HAP-1 (cell line): Measurements from ENCODE around the gene NAA15.
"Not testable (repeated sequence)": the region's sequence is repeated elsewhere in the genome, so short reads cannot be mapped to it uniquely, and the experiment has no call there.

Experiments
- DNase-seq, 2 experiments: peaks; one replicate each; pipeline ENCODE4 v3.0.0-alpha.2; 2016 to 2020; ENCODE audit warnings: low spot score in 2 of 2
- H3K27me3 ChIP-seq: fragments of 250-450 bp; sonication (Bioruptor Pico); 2 replicates; pipeline ENCODE4 v1.5.1; 2020; ENCODE audit warnings: low read depth, mild to moderate bottlenecking, moderate library complexity
- H3K36me3 ChIP-seq: fragments of 250-450 bp; sonication (Bioruptor Pico); replicated peaks from 2 replicates; pipeline ENCODE4 v1.5.1; 2020; ENCODE audit warnings: mild to moderate bottlenecking
- H3K4me1 ChIP-seq: fragments of 250-450 bp; sonication (Bioruptor Pico); 2 replicates; pipeline ENCODE4 v1.5.1; 2020; ENCODE audit warnings: mild to moderate bottlenecking
- H3K4me3 ChIP-seq: fragments of 250-450 bp; sonication (Bioruptor Pico); 2 replicates; pipeline ENCODE4 v1.5.1; 2020; ENCODE audit warnings: mild to moderate bottlenecking, moderate library complexity
- H3K9me3 ChIP-seq: fragments of 250-450 bp; sonication (Bioruptor Pico); 2 replicates; pipeline ENCODE4 v1.5.1; 2020; ENCODE audit warnings: mild to moderate bottlenecking, moderate library complexity
- in situ Hi-C: fragments of 300-500 bp; cut with MboI; formaldehyde crosslinking; loops from 3 replicates; pipeline ENCODE4 v1.14.3; 2020; ENCODE audit warnings: low sequenced_read_pairs, inconsistent platforms, mixed read lengths

Gene NAA15

DNA sequence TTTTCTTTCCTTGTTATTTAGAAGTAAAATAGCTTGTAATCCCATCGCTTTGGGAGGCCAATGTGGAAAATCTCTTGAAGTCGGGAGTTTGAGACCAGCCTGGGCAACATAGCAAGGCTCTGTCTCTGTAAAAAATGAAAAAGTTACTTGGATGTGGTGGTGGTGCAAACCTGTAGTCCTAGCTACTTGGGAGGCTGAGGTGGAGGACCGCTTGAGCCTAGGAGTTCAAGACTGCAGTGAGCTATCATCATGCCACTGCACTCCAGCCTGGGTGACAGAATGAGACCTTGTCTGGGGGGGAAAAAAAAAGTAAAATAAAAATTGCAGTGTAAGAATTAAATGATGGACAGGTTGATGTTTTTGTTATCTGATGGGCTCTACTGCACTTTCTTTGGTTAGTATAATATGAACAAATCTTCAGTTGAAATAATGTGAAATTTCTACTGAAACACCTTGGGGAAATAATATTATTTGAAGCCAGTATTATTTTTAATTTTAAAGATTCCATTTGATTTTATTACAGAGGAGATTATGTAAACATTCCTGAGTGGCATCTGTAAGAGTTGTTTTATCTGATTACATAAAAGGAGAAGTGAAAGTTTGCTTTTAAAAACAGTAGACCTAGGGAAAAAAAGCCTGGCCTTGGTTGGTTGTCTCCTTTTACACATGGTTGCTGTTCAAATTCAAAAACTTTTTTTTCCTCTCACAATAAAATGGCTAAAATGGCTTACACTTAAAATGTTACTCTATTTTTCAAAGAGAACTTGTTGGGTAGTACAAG lies 11.4 kb downstream of the NAA15 start:
- no peak for DNase-seq
- peaks cover 9% of the 10 kb centered on the region for H3K36me3 ChIP-seq
- in situ Hi-C loops, result no loop called here
- H3K27me3 ChIP-seq, result no peaks in the 10 kb centered on the region
- 0 out of 2 replicates have a peak, but pooled peaks cover 3% of the 10 kb centered on the region for H3K9me3 ChIP-seq
- H3K4me3 ChIP-seq, result no peak overlapping the region
- peaks cover 22% of the 10 kb centered on the region for H3K4me1 ChIP-seq

DNA sequence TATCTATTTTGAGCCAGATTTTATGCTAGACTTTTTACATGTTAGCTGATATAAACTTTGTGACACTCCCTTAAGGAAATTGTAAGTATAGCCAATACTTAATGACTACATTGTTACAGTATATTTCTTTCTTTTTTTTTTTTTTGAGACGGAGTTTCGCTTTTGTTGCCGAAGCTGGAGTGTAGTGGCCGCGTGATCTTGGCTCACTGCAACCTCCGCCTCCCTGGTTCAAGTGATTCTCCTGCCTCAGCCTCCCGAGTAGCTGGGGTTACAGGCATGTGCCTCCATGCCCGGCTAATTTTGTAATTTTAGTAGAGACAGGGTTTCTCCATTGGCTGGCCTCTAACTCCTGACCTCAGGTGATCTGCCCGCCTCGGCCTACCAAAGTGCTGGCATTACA lies 12.1 kb downstream of the NAA15 start:
- H3K9me3 ChIP-seq, in situ Hi-C loops, DNase-seq, H3K36me3 ChIP-seq, H3K27me3 ChIP-seq, H3K4me3 ChIP-seq: not testable (repeated sequence)
- H3K4me1 ChIP-seq, result peaks cover 27% of the 10 kb centered on the region

DNA sequence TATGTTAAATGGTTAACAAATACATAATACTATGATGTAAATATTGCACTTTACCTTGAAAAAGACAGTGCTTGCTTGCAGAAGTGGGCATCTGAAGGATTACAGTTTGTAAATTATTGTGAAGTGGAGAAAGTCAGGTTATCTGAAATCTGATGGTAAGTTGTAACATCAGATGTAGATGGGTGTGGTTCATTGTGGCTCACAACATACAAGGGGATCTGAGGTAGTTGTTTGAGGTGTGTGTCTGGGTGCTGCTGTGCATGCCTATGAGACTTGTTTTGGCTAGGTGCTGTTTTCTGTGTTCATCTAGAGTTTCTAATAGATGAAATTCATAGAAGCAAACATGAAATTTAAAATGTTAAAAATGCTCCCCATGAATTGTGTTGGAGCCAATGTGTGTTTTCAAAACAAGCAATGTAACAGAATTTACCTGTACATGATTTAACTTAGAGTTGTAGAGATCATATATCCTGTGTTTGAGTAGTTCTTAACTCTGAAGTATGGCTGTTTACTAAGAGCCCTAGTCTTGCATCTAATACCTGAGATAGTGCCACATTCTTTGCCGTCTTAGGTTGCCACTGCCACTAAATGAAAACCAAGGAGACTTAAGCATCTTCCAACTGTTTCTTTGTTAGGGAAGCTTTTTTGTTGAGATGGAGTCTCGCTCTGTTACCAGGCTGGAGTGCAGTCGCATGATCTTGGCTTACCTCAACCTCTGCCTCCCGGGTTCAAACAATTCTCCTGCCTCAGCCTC lies 12.9 kb downstream of the NAA15 start:
- in situ Hi-C loops, result no loop called here

DNA sequence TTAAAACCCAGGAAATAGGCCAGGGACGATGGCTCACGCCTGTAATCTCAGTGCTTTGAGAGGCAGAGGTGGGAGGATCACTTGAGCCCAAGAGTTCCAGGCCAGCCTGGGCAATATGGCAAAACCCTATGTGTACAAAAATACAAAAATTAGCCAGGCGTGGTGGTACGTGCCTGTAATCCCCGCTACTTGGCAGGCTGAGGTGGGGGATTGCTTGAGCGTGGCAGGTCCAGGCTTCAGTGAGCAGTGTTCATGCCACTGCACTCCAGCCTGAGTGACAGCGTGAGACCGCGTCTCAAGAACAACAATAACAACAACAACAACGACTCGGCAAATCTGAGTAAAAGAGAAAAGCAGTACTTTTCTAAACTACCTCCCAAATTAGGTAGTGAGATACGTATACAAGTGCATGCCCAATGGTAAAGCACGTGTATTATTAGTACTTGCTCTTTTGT lies 13.9 kb downstream of the NAA15 start:
- in situ Hi-C loops, result no loop called here
- no peaks in the 10 kb centered on the region for H3K27me3 ChIP-seq
- H3K4me1 ChIP-seq, result peaks cover 27% of the 10 kb centered on the region
- H3K4me3 ChIP-seq, result no peak overlapping the region
- no peaks in the 10 kb centered on the region; the same call in 1 of the 2 replicates for H3K36me3 ChIP-seq
- no peak for DNase-seq
- 0 out of 2 replicates have a peak, but pooled peaks cover 3% of the 10 kb centered on the region for H3K9me3 ChIP-seq

More for the DNA sequence above, 12.9 kb downstream of the NAA15 start:
- Histone ChIP-seq H3K9me3 (0 out of 2 replicates have a peak, but pooled peaks cover 3% of the 10 kb centered on the region), H3K4me1 (peaks cover 27% of the 10 kb centered on the region), H3K36me3 (no peaks in the 10 kb centered on the region; the same call in 1 of the 2 replicates), H3K27me3 (no peaks in the 10 kb centered on the region), H3K4me3 (no peak overlapping the region)
- DNase-seq, result no peak

DNA sequence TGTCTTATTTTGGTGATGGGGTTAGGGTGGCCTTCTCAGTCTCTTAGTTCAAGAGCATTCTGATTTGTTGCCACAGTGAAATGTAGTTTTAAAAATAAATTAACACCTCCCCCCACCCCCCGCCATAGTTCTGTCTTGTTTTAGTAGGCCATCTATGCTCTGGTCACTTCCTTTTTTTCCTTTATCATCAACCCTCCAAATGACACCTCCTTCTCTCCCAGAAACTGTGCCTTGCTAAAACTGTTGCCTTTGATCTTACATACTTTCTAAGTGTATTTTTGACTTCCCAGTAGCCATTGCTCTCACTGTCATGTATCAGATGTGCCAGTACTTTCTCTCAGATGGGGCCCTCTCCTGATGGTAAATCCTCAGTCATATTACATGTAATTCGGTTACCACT lies 15.4 kb downstream of the NAA15 start:
- no peaks in the 10 kb centered on the region; the same call in 1 of the 2 replicates for H3K36me3 ChIP-seq
- in situ Hi-C loops, result no loop called here

DNA sequence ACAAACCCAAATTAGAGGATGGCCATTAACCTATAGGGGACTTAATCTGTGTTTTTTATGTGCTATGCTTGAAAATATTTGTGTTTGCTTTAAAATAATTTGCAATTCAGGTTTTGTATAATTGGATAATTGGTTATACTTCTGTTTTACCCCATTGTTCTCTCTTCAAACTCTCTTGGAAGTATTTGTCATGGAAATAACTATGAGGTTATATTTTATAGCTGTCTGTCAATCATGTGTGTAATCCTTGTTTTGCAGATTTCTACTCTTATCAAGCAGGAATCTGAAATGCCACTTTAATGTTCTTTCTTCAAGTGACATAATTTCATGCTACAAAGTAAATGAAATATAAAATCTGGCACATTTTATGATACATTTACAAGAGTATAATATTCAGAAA lies 16.3 kb downstream of the NAA15 start:
- Histone ChIP-seq H3K27me3 (no peaks in the 10 kb centered on the region), H3K4me3 (no peak overlapping the region), H3K4me1 (peaks cover 37% of the 10 kb centered on the region), H3K36me3 (no peaks in the 10 kb centered on the region; the same call in 1 of the 2 replicates), H3K9me3 (peaks cover 7% of the 10 kb centered on the region; the same call in 1 of the 2 replicates)
- in situ Hi-C loops, result no loop called here
- DNase-seq, result peak in 1 of 2 experiments; percentile 77

More for the DNA sequence above, 15.4 kb downstream of the NAA15 start:
- H3K27me3 ChIP-seq, result no peaks in the 10 kb centered on the region
- peaks cover 28% of the 10 kb centered on the region for H3K4me1 ChIP-seq
- no peak for DNase-seq
- no peak overlapping the region for H3K4me3 ChIP-seq
- H3K9me3 ChIP-seq, result peaks cover 7% of the 10 kb centered on the region; the same call in 1 of the 2 replicates

DNA sequence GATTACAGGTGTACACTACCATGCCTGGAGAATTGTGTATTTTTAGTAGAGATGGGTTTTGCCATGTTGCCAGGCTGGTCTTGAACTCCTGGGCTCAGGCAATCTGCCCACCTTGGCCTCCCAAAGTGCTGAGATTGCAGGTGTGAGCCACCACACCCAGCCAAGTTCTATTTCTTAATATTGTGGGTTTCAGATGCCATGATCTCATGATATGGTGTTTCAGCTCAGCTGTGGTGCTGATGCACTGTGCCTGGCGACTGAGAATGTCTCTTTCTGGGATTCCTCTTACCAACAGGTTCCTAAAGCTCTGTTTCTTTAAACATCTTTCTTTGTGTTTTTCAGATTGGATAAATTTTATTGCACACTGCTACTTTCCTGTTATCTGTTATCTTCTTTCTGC lies 18.3 kb downstream of the NAA15 start:
- Histone ChIP-seq H3K4me3 (no peak overlapping the region), H3K36me3 (no peaks in the 10 kb centered on the region; the same call in none of the 2 replicates), H3K4me1 (peaks cover 42% of the 10 kb centered on the region), H3K9me3 (peaks cover 7% of the 10 kb centered on the region; the same call in 1 of the 2 replicates), H3K27me3 (no peaks in the 10 kb centered on the region)
- DNase-seq, result no peak
- in situ Hi-C loops, result no loop called here

DNA sequence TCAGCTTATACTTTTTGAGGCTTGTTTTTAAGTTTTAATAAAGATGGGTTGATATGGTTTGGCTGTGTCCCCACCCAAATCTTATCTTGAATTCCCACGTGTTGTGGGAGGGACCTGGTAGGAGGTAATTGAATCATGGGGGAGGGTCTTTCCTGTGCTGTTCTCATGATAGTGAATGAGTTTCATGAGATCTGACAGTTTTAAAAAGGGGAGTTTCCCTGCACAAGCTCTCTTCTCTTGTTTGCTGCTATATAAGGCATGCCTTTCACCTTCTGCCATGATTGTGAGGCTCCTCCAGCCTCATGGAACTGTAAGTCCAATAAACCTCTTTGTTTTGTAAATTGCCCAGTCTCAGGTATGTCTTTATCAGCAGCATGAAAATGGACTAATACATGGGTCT lies 20.8 kb downstream of the NAA15 start:
- DNase-seq, H3K9me3 ChIP-seq, H3K4me3 ChIP-seq, in situ Hi-C loops, H3K27me3 ChIP-seq, H3K36me3 ChIP-seq: not testable (repeated sequence)
- H3K4me1 ChIP-seq, result peaks cover 45% of the 10 kb centered on the region

DNA sequence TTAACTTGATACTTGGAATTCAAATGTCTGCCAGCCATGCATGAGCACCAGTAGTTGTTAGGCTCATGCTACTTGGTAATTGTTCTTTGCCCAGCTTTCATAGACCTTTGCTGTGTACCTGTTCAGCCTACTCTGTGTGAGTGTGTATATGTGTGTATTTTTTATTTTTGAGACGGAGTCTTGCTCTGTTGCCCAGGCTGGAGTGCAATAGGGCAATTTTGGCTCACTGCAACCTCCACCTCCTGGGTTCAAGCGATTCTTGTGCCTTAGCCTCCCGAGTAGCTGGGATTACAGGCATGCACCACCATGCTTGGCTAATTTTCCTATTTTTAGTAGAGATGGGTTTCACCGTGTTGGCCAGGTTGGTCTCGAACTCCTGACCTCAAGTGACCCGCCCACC lies 21.2 kb downstream of the NAA15 start:
- DNase-seq, H3K4me3 ChIP-seq, in situ Hi-C loops, H3K9me3 ChIP-seq, H3K36me3 ChIP-seq, H3K27me3 ChIP-seq: not testable (repeated sequence)
- peaks cover 40% of the 10 kb centered on the region for H3K4me1 ChIP-seq

DNA sequence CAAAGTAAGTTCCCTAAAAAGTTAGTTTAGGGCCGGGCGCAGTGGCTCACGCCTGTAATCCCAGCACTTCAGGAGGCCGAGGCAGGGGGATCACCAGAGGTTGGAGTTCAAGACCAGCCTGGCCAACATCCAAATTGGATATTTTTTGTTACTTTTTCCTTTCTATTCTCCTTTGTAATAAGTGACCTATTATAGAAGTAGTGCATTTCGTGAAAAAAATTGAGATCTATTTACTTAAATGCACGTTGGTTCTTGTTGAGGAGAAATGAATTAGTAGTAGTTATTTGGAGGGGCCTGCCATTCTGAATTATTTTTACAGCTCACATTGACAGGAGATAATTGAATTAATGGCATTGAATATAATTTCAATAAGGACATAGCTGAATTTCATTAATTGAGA lies 23.3 kb downstream of the NAA15 start:
- peaks cover 15% of the 10 kb centered on the region; the same call in 1 of the 2 replicates for H3K36me3 ChIP-seq
- peaks cover 33% of the 10 kb centered on the region for H3K4me1 ChIP-seq
- H3K27me3 ChIP-seq, result no peaks in the 10 kb centered on the region
- DNase-seq, result no peak
- peaks cover 4% of the 10 kb centered on the region; the same call in 1 of the 2 replicates for H3K9me3 ChIP-seq
- no peak overlapping the region for H3K4me3 ChIP-seq
- in situ Hi-C loops, result no loop called here

DNA sequence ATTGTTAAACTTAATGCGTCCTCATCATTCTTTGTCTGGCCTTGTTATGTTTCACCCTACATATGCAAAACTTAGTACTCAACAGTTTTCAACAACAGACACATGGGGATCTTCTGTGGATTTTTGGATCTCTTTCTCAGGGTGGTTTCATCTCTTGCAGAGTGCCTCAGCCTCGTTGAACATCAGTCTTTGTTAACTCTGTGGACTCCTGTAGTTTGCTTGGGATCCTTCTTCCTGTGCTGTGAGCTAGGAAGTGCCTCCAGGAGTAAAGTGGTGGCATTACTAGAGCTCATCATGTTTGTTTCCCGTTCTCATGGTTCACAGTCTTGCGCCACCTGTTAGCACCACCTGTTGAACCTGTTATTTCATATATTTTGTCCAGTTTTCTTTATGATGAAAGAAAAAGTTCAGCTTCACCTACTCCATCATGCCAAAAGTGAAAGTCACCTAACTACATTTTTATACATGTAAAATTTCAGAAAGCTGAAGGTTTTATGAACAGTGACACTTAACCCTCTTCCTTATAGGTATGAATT lies 28.4 kb downstream of the NAA15 start:
- DNase-seq, result no peak
- Histone ChIP-seq H3K36me3 (peaks cover 24% of the 10 kb centered on the region), H3K4me1 (peaks cover 9% of the 10 kb centered on the region), H3K27me3 (no peaks in the 10 kb centered on the region), H3K4me3 (no peak overlapping the region), H3K9me3 (no peaks in the 10 kb centered on the region)
- in situ Hi-C loops, result no loop called here

DNA sequence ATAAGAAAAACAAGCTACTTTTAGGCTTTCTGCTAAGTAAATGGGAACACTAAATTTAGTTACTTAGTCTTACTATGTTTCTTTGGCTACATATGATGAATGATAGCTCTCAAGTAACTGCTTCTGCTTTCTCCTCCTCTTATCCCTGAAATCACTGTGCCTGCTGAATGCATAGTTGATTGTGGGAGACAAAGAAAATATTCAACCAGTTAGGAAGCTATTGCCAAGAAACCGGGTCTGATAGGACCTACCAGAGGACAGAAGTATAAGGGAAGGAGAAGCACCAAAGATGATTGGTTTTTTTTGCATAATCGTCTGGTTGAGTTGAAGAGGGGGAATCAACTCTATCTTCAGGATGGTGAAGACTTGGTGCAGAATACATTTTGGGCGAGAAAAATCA lies 29.0 kb downstream of the NAA15 start:
- Histone ChIP-seq H3K36me3 (peaks cover 25% of the 10 kb centered on the region), H3K4me3 (no peak overlapping the region), H3K27me3 (no peaks in the 10 kb centered on the region), H3K9me3 (no peaks in the 10 kb centered on the region), H3K4me1 (peaks cover 3% of the 10 kb centered on the region)
- in situ Hi-C loops, result no loop called here
- DNase-seq, result no peak

DNA sequence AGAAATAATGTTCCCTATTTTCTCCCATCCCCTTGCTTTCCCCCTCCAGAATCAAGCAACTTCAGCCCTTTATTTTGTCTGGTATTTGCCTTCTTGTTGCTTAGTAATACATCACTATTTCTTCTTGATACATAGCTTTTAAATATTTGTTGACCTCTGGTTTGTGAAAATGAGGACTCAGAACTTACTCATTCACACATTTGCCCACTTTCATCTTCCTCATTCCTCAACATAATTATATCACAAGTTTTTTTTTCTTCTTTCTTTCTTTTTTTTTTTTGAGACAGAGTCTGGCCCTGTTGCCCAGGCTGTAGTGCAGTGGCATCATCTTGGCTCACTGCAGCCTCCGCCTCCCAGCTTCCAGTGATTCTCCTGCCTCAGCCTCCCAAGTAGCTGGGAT lies 29.9 kb downstream of the NAA15 start:
- Histone ChIP-seq H3K36me3 (peaks cover 25% of the 10 kb centered on the region), H3K9me3 (no peaks in the 10 kb centered on the region), H3K27me3 (no peaks in the 10 kb centered on the region), H3K4me3 (no peak overlapping the region), H3K4me1 (no peaks in the 10 kb centered on the region; the same call in 1 of the 2 replicates)
- in situ Hi-C loops, result no loop called here
- DNase-seq, result no peak
